Transverse colon (tissue), 3 donors: Measurements from ENCODE around the gene TDRD9.

Experiments used
- EP300 ChIP-seq: sonication (generic); formaldehyde crosslinking; IDR thresholded peaks from one replicate; pipeline ENCODE4 v1.6.1; 2017; ENCODE audit warnings: antibody characterized with exemption, low read depth
- TF ChIP-seq, protein P1 (sequence below), 5 experiments: fragments of 200-600 bp in 3 of 5; fragments of 450-650 bp in 2 of 5; sonication (generic) in 3 of 5; IDR thresholded peaks; 1 replicate in 2 of 5; 2 replicates in 3 of 5; pipeline ENCODE4 v1.5.1; 2016 to 2017; ENCODE audit warnings: antibody characterized with exemption in 5 of 5, inconsistent platforms in 3 of 5, mild to moderate bottlenecking in 2 of 5, moderate library complexity in 1 of 5

DNA sequence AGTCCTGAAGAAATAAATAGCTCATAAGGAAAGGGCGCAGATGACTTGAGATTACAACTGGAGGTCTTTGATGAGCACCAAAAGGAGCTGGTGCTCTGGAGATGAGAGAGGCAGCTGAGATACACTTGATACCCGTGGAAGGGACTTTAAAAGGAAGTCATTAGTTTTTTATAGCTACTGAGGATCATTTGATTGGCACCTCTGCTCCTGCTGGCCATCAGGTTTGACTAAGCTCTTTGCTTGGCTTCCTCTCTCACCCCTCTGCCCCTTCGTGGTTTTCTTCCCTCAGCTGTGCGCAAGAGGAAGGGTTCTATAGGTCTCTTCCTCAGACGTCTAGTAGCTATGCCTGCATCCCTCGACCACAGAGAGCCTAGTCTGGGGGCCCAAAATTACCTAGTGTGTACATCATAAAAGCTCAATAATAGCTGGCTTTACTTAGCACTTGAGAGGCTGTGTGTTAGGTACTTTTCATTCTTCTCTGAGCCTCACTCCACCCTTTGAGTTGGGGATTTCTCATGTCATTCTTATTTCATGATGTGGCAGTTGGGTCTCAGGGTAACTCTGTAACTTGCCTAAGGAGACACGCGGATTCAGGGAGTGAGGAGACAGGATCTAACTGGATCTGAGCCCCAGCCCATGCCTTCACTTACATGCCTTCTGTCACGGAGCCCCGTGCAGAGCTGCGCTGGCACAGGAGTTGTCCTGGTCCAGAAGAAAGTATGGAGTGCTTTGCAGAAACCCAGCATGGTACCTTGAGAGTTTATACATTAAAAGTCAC is 88.8 kb downstream of the TDRD9 start:
- TF ChIP-seq, protein P1, sequence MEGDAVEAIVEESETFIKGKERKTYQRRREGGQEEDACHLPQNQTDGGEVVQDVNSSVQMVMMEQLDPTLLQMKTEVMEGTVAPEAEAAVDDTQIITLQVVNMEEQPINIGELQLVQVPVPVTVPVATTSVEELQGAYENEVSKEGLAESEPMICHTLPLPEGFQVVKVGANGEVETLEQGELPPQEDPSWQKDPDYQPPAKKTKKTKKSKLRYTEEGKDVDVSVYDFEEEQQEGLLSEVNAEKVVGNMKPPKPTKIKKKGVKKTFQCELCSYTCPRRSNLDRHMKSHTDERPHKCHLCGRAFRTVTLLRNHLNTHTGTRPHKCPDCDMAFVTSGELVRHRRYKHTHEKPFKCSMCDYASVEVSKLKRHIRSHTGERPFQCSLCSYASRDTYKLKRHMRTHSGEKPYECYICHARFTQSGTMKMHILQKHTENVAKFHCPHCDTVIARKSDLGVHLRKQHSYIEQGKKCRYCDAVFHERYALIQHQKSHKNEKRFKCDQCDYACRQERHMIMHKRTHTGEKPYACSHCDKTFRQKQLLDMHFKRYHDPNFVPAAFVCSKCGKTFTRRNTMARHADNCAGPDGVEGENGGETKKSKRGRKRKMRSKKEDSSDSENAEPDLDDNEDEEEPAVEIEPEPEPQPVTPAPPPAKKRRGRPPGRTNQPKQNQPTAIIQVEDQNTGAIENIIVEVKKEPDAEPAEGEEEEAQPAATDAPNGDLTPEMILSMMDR (IDR thresholded peaks at IDR 0.05) = no peak
- TF ChIP-seq EP300 = no peak
